ENCODE measurements around the gene CD40. TPM values are rescaled to one million over a fixed set of nuclear protein-coding genes. Genes with fewer than 3 reads are reported as not detected.

Gene CD40
- total RNA-seq, 1 donor from 2014 or later = 1.5 TPM

DNA sequence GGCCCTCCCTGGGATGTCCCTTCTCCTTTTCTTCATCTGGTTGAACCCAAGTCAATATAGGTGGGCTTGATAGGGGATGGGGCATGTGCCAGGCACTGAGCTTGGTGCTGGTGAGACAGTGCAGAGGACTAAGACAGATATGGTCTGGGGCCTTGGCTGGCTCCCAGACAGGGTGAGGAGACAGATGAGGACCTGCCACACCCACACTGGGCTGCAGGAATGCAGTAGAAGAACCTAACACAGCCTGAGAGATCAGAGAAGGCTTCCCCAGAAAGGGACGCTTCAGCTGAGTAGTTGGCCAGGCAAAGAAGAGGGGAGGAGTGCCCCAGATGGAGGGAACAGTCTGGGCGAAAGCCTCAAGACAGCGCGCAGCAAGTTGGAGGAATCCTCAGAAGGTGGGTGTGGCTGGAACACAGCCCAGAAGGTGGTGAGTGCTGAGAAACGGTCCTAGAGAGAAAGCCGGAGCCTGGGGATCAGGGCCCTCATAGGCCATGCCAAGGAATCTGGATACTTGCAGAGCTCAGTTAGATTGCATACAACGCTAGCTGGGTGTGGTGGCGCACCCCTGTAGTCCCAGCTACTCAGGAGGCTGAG, 26.4 kb downstream of the CD40 start:
- DNase-seq (ENCODE audit: extremely low spot score, unreplicated experiment) = no peak
- Mint-ChIP-seq H3K36me3 (no peaks in the 10 kb centered on the region), H3K27ac (no peak overlapping the region), H3K9me3 (no peaks in the 10 kb centered on the region), H3K4me3 (no peak overlapping the region), H3K27me3 (peaks cover 50% of the 10 kb centered on the region), H3K4me1 (ENCODE audit: unreplicated experiment) (no peaks in the 10 kb centered on the region)
- TF ChIP-seq, protein P1, sequence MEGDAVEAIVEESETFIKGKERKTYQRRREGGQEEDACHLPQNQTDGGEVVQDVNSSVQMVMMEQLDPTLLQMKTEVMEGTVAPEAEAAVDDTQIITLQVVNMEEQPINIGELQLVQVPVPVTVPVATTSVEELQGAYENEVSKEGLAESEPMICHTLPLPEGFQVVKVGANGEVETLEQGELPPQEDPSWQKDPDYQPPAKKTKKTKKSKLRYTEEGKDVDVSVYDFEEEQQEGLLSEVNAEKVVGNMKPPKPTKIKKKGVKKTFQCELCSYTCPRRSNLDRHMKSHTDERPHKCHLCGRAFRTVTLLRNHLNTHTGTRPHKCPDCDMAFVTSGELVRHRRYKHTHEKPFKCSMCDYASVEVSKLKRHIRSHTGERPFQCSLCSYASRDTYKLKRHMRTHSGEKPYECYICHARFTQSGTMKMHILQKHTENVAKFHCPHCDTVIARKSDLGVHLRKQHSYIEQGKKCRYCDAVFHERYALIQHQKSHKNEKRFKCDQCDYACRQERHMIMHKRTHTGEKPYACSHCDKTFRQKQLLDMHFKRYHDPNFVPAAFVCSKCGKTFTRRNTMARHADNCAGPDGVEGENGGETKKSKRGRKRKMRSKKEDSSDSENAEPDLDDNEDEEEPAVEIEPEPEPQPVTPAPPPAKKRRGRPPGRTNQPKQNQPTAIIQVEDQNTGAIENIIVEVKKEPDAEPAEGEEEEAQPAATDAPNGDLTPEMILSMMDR (conservative IDR thresholded peaks at IDR 0.05) = no peak

DNA sequence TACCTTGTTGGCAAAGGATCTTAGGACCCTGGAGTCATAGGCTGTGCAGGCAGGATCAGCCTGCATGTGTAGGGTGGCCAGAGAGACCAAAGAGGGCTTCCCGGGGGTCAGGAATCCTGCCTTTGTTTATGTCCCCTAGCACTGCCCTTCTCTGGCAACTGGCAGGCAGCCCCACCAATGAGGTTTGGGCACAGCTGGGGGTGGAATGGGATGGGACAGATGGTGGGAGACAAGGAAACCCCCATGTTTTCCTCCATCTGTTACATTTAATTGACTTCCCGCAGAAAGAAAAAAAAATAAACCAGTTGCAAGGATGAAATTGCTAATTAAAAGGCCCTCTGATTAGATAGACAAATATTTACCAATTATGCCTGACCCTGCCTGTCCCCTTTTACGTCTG, 27.6 kb downstream of the CD40 start:
- TF ChIP-seq, protein P1 (conservative IDR thresholded peaks at IDR 0.05) = no peak
- H3K9me3 Mint-ChIP-seq = no peaks in the 10 kb centered on the region
- peaks cover 43% of the 10 kb centered on the region for H3K27me3 Mint-ChIP-seq
- DNase-seq (ENCODE audit: extremely low spot score, unreplicated experiment) = no peak
- no peaks in the 10 kb centered on the region for H3K36me3 Mint-ChIP-seq
- no peaks in the 10 kb centered on the region for H3K4me1 Mint-ChIP-seq (ENCODE audit: unreplicated experiment)
- H3K4me3 Mint-ChIP-seq = no peak overlapping the region
- H3K27ac Mint-ChIP-seq = no peak overlapping the region

DNA sequence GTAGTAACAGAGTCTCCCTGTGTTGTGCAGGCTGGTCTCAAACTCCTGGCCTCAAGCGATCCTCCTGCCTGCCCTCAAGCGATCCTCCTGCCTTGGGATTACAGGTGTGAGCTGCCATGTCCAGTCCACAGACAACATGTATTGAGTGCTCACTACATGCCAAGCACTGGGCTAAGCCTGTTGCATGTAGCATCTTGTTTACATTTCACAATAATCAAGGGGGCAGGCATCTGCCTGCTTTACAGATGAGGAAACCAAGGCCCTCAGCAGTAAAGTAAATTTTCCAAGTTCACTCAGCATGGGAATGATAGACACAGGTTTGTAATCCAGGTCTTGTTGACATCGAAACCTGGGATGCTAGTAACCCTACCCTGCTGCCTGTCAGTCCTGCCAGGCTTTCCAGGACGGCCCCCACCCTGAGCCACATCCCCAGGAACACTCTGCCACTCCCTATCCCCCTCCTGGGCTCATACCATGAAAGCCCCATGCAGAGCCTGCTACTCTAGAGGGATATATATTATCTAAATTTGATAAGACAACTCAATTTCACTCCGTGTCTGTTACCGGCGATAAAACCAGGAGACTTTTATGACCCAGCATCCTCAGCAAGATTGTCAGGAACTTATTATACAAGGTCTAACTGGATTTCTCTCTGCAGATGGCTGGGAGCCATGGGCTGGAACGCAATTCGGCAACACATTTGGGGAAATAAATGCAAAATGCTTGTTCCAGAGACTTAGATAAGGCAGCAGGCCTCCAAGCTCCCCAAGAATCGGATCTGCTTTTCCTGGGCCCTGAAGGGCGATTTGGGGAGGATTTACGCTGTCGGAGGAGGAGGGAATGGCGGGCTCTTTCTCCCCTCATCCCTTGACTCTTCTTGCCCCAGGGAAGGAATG, 30.4 kb downstream of the CD40 start:
- no peaks in the 10 kb centered on the region for H3K9me3 Mint-ChIP-seq
- no peaks in the 10 kb centered on the region for H3K36me3 Mint-ChIP-seq
- H3K27ac Mint-ChIP-seq = no peak overlapping the region
- peaks cover 16% of the 10 kb centered on the region for H3K27me3 Mint-ChIP-seq
- H3K4me3 Mint-ChIP-seq = no peak overlapping the region
- H3K4me1 Mint-ChIP-seq (ENCODE audit: unreplicated experiment) = no peaks in the 10 kb centered on the region
- DNase-seq (ENCODE audit: extremely low spot score, unreplicated experiment) = no peak
- TF ChIP-seq, protein P1 (conservative IDR thresholded peaks at IDR 0.05) = no peak

DNA sequence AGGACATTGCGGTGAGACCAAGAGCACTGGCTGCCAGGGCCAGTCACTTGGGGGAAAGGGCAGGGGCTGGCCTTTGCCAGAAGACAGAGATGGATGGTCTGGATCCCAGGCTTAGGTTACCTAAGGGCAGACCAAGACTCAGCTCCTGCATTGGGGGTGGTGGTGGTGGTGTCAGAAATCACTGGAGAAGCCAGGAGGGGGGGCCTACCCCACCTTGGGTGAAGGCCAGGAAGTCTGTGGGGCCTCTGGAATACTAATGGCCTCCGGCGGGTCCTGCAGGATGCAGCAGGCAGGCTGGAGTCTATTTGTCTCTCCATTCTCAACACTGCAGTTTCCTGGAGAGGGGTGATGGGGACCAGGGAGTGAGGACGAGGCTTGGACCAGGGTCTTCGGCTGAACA, 32.8 kb downstream of the CD40 start:
- no peak overlapping the region for H3K27ac Mint-ChIP-seq
- H3K27me3 Mint-ChIP-seq = peaks cover 5% of the 10 kb centered on the region
- H3K36me3 Mint-ChIP-seq = no peaks in the 10 kb centered on the region

DNA sequence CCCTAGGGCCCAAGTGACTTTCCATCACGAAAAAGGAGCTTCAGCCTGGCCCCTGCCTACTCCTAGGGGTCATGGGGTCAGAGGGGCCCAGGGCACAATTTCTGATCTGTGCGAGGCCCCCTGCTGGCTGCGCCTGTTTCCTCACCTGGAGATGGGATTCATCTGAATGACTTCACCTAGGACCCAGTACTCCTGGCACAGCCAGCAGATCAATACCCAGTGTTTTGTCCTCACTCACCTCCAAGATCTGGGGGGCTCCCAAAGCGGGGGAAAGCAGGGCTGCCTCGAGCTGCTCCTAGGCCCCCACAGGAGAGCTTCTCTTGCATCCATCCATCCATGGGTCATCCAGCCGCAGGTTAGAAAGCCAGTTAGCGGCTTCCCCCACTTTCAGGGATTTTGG, 33.8 kb downstream of the CD40 start:
- H3K4me3 Mint-ChIP-seq = no peak overlapping the region
- no peak overlapping the region for H3K27ac Mint-ChIP-seq
- H3K27me3 Mint-ChIP-seq = peaks cover 5% of the 10 kb centered on the region
- TF ChIP-seq, protein P1 (conservative IDR thresholded peaks at IDR 0.05) = peak; percentile 65
- DNase-seq (ENCODE audit: extremely low spot score, unreplicated experiment) = no peak
- no peaks in the 10 kb centered on the region for H3K36me3 Mint-ChIP-seq
- H3K9me3 Mint-ChIP-seq = no peaks in the 10 kb centered on the region
- no peaks in the 10 kb centered on the region for H3K4me1 Mint-ChIP-seq (ENCODE audit: unreplicated experiment)

More for the DNA sequence above, 32.8 kb downstream of the CD40 start:
- no peaks in the 10 kb centered on the region for H3K9me3 Mint-ChIP-seq
- DNase-seq (ENCODE audit: extremely low spot score, unreplicated experiment) = no peak
- H3K4me3 Mint-ChIP-seq = no peak overlapping the region
- H3K4me1 Mint-ChIP-seq (ENCODE audit: unreplicated experiment) = no peaks in the 10 kb centered on the region
- TF ChIP-seq, protein P1 (conservative IDR thresholded peaks at IDR 0.05) = no peak
